ENCODE measurements around the gene MFSD6L.

DNA sequence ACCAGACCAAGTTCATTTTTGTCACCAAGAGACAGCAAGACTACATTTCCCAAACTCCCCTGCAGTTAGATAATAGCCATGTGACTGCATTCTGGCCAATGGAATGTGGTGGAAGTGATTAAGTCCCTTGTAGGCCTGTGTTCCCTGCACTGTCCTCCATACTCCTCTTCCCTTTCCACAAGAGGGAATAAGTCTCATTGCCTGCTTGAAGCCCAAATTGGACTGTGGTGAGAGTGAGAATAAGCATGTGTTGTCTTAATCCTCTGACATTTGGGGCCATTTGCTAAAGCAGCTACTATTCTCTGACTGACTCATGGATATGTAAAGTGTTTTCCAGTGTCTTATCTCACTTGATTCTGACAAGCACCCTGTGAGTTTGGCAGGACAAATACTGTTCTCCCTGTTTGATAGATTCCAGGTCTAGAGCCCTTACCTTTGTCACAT lies 47.6 kb upstream of the MFSD6L start:
- TF ChIP-seq SUZ12 (IDR thresholded peaks at IDR 0.05; ENCODE audit: unreplicated experiment) (no peak), ZNF274 (IDR thresholded peaks at IDR 0.05; ENCODE audit: insufficient read depth, insufficient read length) (no peak), ZNF384 (IDR thresholded peaks at IDR 0.05; ENCODE audit: borderline replicate concordance, low read depth, low read length) (no peak), RCOR1 (conservative IDR thresholded peaks at IDR 0.05; ENCODE audit: low read depth, low read length) (no peak), KDM1A (IDR thresholded peaks at IDR 0.05; ENCODE audit: borderline replicate concordance) (no peak), POLR2A (IDR thresholded peaks at IDR 0.05; ENCODE audit: low read depth, low read length) (no peak), GABPA (IDR thresholded peaks at IDR 0.05; ENCODE audit: low read depth) (no peak)
- TF ChIP-seq, protein P1, sequence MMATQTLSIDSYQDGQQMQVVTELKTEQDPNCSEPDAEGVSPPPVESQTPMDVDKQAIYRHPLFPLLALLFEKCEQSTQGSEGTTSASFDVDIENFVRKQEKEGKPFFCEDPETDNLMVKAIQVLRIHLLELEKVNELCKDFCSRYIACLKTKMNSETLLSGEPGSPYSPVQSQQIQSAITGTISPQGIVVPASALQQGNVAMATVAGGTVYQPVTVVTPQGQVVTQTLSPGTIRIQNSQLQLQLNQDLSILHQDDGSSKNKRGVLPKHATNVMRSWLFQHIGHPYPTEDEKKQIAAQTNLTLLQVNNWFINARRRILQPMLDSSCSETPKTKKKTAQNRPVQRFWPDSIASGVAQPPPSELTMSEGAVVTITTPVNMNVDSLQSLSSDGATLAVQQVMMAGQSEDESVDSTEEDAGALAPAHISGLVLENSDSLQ (IDR thresholded peaks at IDR 0.05), result no peak
